Measurements from ENCODE around the gene SLC9A3.

GRCh38 chr5:463952-464351, 60.3 kb downstream of the SLC9A3 start:
- TF ChIP-seq, protein P1, sequence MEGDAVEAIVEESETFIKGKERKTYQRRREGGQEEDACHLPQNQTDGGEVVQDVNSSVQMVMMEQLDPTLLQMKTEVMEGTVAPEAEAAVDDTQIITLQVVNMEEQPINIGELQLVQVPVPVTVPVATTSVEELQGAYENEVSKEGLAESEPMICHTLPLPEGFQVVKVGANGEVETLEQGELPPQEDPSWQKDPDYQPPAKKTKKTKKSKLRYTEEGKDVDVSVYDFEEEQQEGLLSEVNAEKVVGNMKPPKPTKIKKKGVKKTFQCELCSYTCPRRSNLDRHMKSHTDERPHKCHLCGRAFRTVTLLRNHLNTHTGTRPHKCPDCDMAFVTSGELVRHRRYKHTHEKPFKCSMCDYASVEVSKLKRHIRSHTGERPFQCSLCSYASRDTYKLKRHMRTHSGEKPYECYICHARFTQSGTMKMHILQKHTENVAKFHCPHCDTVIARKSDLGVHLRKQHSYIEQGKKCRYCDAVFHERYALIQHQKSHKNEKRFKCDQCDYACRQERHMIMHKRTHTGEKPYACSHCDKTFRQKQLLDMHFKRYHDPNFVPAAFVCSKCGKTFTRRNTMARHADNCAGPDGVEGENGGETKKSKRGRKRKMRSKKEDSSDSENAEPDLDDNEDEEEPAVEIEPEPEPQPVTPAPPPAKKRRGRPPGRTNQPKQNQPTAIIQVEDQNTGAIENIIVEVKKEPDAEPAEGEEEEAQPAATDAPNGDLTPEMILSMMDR (IDR thresholded peaks at IDR 0.05): no peak
- TF ChIP-seq POLR2A (IDR thresholded peaks at IDR 0.05): no peak
